HepG2 (cell line): ENCODE results near the gene NELFB. TPM values are rescaled to one million over a fixed set of nuclear protein-coding genes. Genes with fewer than 3 reads are reported as not detected.

Experiments used
- AFF4 ChIP-seq: sonication (generic); formaldehyde crosslinking; IDR thresholded peaks from 2 replicates; pipeline ENCODE4 v1.4.0; 2020; ENCODE audit warnings: missing genetic modification reagents
- DMAP1 ChIP-seq: IDR thresholded peaks from 2 replicates; pipeline ENCODE4 v1.6.1; 2016
- KLF16 ChIP-seq, 2 experiments: sonication (generic) in 1 of 2; formaldehyde crosslinking in 1 of 2; IDR thresholded peaks; 2 replicates each; pipeline versions ENCODE4 v1.6.1 to v1.8.0; 2016 to 2023; ENCODE audit warnings: missing genetic modification reagents in 2 of 2, missing compliant biosample characterization in 1 of 2
- MXI1 ChIP-seq: IDR thresholded peaks from 3 replicates; pipeline ENCODE4 v1.6.1; 2012; ENCODE audit warnings: low read depth, low read length, inconsistent platforms, borderline replicate concordance
- PITX1 ChIP-seq: sonication (generic); formaldehyde crosslinking; IDR thresholded peaks from 2 replicates; pipeline ENCODE4 v1.5.1; 2020; ENCODE audit warnings: mild to moderate bottlenecking, missing genetic modification reagents
- SOX6 ChIP-seq, 2 experiments: fragments of 450-650 bp in 1 of 2; sonication (generic) in 1 of 2; formaldehyde crosslinking in 1 of 2; IDR thresholded peaks; 2 replicates each; pipeline versions ENCODE4 v1.4.0 to v1.6.1; 2017 to 2020; ENCODE audit warnings: antibody characterized with exemption in 1 of 2, mild to moderate bottlenecking in 1 of 2, missing genetic modification reagents in 1 of 2
- SSRP1 ChIP-seq: IDR thresholded peaks from 2 replicates; pipeline ENCODE4 v1.6.1; 2016; ENCODE audit warnings: control low read depth
- TBX2 ChIP-seq: sonication (generic); formaldehyde crosslinking; IDR thresholded peaks from 2 replicates; pipeline ENCODE4 v1.5.0; 2020; ENCODE audit warnings: missing genetic modification reagents, mild to moderate bottlenecking, borderline replicate concordance
- ZBTB3 ChIP-seq: sonication (generic); formaldehyde crosslinking; IDR thresholded peaks from 2 replicates; pipeline ENCODE4 v1.4.0; 2020; ENCODE audit warnings: low read depth, mild to moderate bottlenecking, moderate library complexity, missing genetic modification reagents, borderline replicate concordance
- ZNF367 ChIP-seq: sonication (generic); formaldehyde crosslinking; IDR thresholded peaks from 2 replicates; pipeline ENCODE4 v1.4.0; 2020; ENCODE audit warnings: missing genetic modification reagents, borderline replicate concordance
- ZNF414 ChIP-seq: sonication (generic); formaldehyde crosslinking; IDR thresholded peaks from 2 replicates; pipeline ENCODE4 v1.5.0; 2020; ENCODE audit warnings: missing genetic modification reagents
- ZNF589 ChIP-seq: sonication (generic); formaldehyde crosslinking; conservative IDR thresholded peaks from 2 replicates; pipeline ENCODE4 v1.8.0; 2022; ENCODE audit warnings: mild to moderate bottlenecking, moderate library complexity, missing genetic modification reagents
- ZNF7 ChIP-seq: IDR thresholded peaks from 2 replicates; pipeline ENCODE4 v1.6.1; 2016; ENCODE audit warnings: missing biosample characterization, missing genetic modification reagents
- polyA plus RNA-seq, 8 experiments: library from polyadenylated mRNA; depleted of rRNA in 3 of 8; stranded (reverse) in 7 of 8; unstranded in 1 of 8; fragments of >200 nt; fragmentation: Illumina TruSeq in 4 of 8; extraction: Trizol in 4 of 8; gene quantifications; 2 replicates each; pipeline versions ENCODE4 v1.2.1 to v1.2.3, GENCODE V29; 2011 to 2016; ENCODE audit warnings: low read depth in 4 of 8, missing spikeins in 1 of 8, mixed read lengths in 1 of 8; ENCODE audit not compliant: insufficient read depth in 1 of 8
- total RNA-seq, 5 experiments: library from RNA; depleted of rRNA; stranded (reverse); fragments of >200 nt; fragmentation: Illumina TruSeq; extraction: Trizol; gene quantifications; 2 replicates each; pipeline ENCODE4 v1.2.3, GENCODE V29; 2016; ENCODE audit warnings: low read depth in 1 of 5
- TF ChIP-seq, protein P1 (sequence below): sonication (generic); formaldehyde crosslinking; IDR thresholded peaks from 2 replicates; pipeline ENCODE4 v1.4.0; 2020; ENCODE audit warnings: missing genetic modification reagents
- TF ChIP-seq, protein P2 (sequence below): IDR thresholded peaks from 2 replicates; pipeline ENCODE4 v1.6.1; 2016
- TF ChIP-seq, protein P3 (sequence below): sonication (generic); formaldehyde crosslinking; IDR thresholded peaks from 2 replicates; pipeline ENCODE4 v1.4.0; 2020; ENCODE audit warnings: missing genetic modification reagents, borderline replicate concordance

NELFB gene
- total and polyA plus RNA-seq, 2 of the 13 experiments (the other 11 are each of a cell fraction or from before 2014, with no cell fraction given), result 26.5 to 45.8 TPM

DNA sequence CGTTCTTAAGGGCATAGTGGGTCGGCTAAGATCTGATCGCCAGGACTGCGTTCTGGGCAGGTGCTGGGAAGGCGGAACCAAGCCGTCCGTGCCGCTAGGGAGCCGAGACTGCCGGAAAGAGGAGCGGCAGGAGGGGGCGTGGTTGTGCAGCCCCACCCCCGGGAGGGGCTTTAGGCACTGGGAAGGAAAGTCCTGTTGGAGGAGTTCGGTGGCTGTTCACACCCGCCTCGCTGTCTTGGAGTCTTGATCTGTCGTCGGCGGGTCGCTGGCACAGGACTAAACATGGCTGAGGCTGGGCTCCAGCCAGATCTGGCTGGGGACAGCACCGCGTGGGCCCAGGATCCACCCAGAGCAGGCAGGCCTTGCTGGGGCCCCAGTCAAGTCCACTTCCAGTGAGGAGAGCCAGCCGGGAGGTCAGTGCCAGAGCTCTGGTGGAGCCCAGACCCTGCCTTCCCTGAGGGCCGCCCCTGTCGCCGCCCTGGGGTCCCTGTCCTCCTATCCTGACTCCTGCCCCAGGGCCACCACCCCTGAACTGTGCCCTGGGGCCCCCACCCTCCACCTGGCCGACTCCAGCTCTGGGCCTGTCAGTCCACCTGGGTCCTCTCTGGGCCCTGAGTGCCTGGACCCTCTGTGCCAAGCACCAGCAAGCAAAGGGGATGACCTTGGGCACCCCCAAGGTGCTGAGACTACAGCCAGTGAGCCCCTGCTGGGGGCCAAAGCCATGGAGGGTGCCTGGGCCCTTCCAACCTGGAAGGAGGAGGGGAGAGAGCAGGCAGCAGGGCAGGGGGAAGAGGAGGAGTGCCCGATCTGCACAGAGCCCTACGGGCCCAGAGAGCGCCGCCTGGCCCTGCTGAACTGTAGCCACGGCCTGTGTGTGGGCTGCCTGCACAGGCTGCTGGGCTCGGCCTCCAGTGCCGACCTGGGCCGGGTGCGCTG lies 37.6 kb upstream of the NELFB start (continued):
- TF ChIP-seq AFF4 (CRISPR knock-in tag), result no peak
- TF ChIP-seq ZNF7, result no peak
- no peak for TF ChIP-seq DMAP1 (CRISPR knock-in tag)
- TF ChIP-seq, protein P1, sequence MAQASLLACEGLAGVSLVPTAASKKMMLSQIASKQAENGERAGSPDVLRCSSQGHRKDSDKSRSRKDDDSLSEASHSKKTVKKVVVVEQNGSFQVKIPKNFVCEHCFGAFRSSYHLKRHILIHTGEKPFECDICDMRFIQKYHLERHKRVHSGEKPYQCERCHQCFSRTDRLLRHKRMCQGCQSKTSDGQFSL, result 0 out of 2 replicates have a peak, but pooled peaks have one; percentile 42
- TF ChIP-seq TBX2 (CRISPR knock-in tag), result 0 out of 2 replicates have a peak, but pooled peaks have one; percentile 45
- peak; percentile 26; the same call in 1 of the 2 replicates for TF ChIP-seq PITX1 (CRISPR knock-in tag)
- TF ChIP-seq, protein P2, sequence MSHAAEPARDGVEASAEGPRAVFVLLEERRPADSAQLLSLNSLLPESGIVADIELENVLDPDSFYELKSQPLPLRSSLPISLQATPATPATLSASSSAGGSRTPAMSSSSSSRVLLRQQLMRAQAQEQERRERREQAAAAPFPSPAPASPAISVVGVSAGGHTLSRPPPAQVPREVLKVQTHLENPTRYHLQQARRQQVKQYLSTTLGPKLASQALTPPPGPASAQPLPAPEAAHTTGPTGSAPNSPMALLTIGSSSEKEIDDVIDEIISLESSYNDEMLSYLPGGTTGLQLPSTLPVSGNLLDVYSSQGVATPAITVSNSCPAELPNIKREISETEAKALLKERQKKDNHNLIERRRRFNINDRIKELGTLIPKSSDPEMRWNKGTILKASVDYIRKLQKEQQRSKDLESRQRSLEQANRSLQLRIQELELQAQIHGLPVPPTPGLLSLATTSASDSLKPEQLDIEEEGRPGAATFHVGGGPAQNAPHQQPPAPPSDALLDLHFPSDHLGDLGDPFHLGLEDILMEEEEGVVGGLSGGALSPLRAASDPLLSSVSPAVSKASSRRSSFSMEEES (CRISPR knock-in tag), result 0 out of 2 replicates have a peak, but pooled peaks have one; percentile 20
- no peak for TF ChIP-seq ZNF367
- no peak for TF ChIP-seq ZNF589 (CRISPR knock-in tag)
- TF ChIP-seq SSRP1 (CRISPR knock-in tag), result peak; percentile 38; the same call in 1 of the 2 replicates
- no peak for TF ChIP-seq ZBTB3
- peak; percentile 63; the same call in 1 of the 3 replicates for TF ChIP-seq MXI1
- TF ChIP-seq, protein P3, sequence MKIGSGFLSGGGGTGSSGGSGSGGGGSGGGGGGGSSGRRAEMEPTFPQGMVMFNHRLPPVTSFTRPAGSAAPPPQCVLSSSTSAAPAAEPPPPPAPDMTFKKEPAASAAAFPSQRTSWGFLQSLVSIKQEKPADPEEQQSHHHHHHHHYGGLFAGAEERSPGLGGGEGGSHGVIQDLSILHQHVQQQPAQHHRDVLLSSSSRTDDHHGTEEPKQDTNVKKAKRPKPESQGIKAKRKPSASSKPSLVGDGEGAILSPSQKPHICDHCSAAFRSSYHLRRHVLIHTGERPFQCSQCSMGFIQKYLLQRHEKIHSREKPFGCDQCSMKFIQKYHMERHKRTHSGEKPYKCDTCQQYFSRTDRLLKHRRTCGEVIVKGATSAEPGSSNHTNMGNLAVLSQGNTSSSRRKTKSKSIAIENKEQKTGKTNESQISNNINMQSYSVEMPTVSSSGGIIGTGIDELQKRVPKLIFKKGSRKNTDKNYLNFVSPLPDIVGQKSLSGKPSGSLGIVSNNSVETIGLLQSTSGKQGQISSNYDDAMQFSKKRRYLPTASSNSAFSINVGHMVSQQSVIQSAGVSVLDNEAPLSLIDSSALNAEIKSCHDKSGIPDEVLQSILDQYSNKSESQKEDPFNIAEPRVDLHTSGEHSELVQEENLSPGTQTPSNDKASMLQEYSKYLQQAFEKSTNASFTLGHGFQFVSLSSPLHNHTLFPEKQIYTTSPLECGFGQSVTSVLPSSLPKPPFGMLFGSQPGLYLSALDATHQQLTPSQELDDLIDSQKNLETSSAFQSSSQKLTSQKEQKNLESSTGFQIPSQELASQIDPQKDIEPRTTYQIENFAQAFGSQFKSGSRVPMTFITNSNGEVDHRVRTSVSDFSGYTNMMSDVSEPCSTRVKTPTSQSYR, result no peak
- no peak for TF ChIP-seq SOX6 (IDR thresholded peaks at IDR 0.05)
- peak; percentile 40; the same call in 1 of the 2 replicates for TF ChIP-seq SOX6 (CRISPR knock-in tag; IDR thresholded peaks at IDR 0.05)
- TF ChIP-seq KLF16 (CRISPR knock-in tag; IDR thresholded peaks at IDR 0.05), result no peak
- no peak for TF ChIP-seq ZNF414
